ENCODE data around the gene HSFX3.

DNA sequence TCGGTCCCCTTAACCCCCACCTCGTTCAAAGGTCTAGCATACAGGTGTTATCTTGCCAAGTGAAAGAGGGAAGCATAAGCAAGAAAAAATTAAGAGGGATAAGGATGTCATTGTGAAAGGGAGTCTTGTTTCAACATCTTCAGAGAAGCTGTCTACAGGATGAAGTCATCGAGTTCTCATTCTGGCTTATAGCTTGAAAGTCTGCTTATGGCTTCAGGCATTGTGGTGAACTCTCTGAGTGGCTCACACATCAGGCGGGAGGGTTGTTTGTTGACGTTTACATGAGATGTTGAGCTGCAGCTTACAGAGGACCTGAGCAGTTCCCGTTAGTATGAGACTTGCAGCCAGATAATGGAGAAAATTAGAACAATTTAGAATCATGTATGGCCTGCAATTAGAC lies 20.9 kb upstream of the HSFX3 start:
- TF ChIP-seq, protein P1, sequence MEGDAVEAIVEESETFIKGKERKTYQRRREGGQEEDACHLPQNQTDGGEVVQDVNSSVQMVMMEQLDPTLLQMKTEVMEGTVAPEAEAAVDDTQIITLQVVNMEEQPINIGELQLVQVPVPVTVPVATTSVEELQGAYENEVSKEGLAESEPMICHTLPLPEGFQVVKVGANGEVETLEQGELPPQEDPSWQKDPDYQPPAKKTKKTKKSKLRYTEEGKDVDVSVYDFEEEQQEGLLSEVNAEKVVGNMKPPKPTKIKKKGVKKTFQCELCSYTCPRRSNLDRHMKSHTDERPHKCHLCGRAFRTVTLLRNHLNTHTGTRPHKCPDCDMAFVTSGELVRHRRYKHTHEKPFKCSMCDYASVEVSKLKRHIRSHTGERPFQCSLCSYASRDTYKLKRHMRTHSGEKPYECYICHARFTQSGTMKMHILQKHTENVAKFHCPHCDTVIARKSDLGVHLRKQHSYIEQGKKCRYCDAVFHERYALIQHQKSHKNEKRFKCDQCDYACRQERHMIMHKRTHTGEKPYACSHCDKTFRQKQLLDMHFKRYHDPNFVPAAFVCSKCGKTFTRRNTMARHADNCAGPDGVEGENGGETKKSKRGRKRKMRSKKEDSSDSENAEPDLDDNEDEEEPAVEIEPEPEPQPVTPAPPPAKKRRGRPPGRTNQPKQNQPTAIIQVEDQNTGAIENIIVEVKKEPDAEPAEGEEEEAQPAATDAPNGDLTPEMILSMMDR (conservative IDR thresholded peaks at IDR 0.05; ENCODE audit: low read depth in 2 of 2): no peak
- no peak for TF ChIP-seq CREB1 (CRISPR knock-in tag; IDR thresholded peaks at IDR 0.05; ENCODE audit: low read depth)
- no peak for TF ChIP-seq EZH2 (IDR thresholded peaks at IDR 0.05; ENCODE audit: low read depth, unreplicated experiment)
- TF ChIP-seq POLR2AphosphoS5 (IDR thresholded peaks at IDR 0.05; ENCODE audit: low read depth): no peak
- TF ChIP-seq, protein P2, sequence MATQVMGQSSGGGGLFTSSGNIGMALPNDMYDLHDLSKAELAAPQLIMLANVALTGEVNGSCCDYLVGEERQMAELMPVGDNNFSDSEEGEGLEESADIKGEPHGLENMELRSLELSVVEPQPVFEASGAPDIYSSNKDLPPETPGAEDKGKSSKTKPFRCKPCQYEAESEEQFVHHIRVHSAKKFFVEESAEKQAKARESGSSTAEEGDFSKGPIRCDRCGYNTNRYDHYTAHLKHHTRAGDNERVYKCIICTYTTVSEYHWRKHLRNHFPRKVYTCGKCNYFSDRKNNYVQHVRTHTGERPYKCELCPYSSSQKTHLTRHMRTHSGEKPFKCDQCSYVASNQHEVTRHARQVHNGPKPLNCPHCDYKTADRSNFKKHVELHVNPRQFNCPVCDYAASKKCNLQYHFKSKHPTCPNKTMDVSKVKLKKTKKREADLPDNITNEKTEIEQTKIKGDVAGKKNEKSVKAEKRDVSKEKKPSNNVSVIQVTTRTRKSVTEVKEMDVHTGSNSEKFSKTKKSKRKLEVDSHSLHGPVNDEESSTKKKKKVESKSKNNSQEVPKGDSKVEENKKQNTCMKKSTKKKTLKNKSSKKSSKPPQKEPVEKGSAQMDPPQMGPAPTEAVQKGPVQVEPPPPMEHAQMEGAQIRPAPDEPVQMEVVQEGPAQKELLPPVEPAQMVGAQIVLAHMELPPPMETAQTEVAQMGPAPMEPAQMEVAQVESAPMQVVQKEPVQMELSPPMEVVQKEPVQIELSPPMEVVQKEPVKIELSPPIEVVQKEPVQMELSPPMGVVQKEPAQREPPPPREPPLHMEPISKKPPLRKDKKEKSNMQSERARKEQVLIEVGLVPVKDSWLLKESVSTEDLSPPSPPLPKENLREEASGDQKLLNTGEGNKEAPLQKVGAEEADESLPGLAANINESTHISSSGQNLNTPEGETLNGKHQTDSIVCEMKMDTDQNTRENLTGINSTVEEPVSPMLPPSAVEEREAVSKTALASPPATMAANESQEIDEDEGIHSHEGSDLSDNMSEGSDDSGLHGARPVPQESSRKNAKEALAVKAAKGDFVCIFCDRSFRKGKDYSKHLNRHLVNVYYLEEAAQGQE (IDR thresholded peaks at IDR 0.05; ENCODE audit: unreplicated experiment): no peak
- no peak for TF ChIP-seq EZH2phosphoT487 (IDR thresholded peaks at IDR 0.05; ENCODE audit: unreplicated experiment)
- no peak for TF ChIP-seq ZNF114 (CRISPR knock-in tag; IDR thresholded peaks at IDR 0.05)
- TF ChIP-seq STAT1 (IDR thresholded peaks at IDR 0.05; ENCODE audit: unreplicated experiment): no peak
